Mesangial cell (primary cell): Measurements from ENCODE around the gene SH2D6. TPM values are rescaled to one million over a fixed set of nuclear protein-coding genes. Genes with fewer than 3 reads are reported as not detected.

Experiments used
- total RNA-seq: library from RNA; depleted of rRNA; stranded (reverse); fragments of >200 nt; gene quantifications from 2 replicates; pipeline ENCODE4 v1.2.3, GENCODE V29; 2015

The SH2D6 gene
- 0.38 TPM in 1 of 2 replicates, not detected in the other for total RNA-seq

GRCh38 chr2:85418132-85419008 lies at the start of gene SH2D6:
Gene SH2D6, plus strand, starts transcription at chr2:85418714. Its CDS starts 10,752 bp downstream, at chr2:85429466.

GRCh38 chr2:85409845-85410583 lies 8.5 kb upstream of the SH2D6 start, which contains the start of gene CAPG:
Gene CAPG, minus strand, starts transcription at chr2:85410366. Its CDS starts 8,221 bp downstream, at chr2:85402145.

Other genes with a start within 250 kb of the SH2D6 start
- gene TGOLN2, start 90.7 kb upstream of the SH2D6 start, total RNA-seq = 86.5 and 121 TPM in 2 replicates
- gene RETSAT, start 64.2 kb upstream of the SH2D6 start, total RNA-seq = 26.2 and 39.8 TPM in 2 replicates
- gene ELMOD3, start 63.9 kb upstream of the SH2D6 start, total RNA-seq = 8.7 and 13.0 TPM in 2 replicates
- 236 and 507 TPM in 2 replicates for gene CAPG, start 8.3 kb upstream of the SH2D6 start, total RNA-seq
- gene MAT2A, start 120.5 kb downstream of the SH2D6 start, total RNA-seq = 53.1 and 122 TPM in 2 replicates
- 34.5 and 37.0 TPM in 2 replicates for gene GGCX, start 142.8 kb downstream of the SH2D6 start, total RNA-seq
- 26.7 and 34.1 TPM in 2 replicates for gene VAMP8, start 158.9 kb downstream of the SH2D6 start, total RNA-seq
- gene VAMP5, start 165.7 kb downstream of the SH2D6 start, total RNA-seq = 43.7 and 52.6 TPM in 2 replicates
- gene RNF181, start 177.0 kb downstream of the SH2D6 start, total RNA-seq = 167 and 184 TPM in 2 replicates
- 12.2 and 30.4 TPM in 2 replicates for gene TMEM150A, start 184.0 kb downstream of the SH2D6 start, total RNA-seq
- 15.5 and 17.7 TPM in 2 replicates for gene C2orf68, start 193.4 kb downstream of the SH2D6 start, total RNA-seq
- gene USP39, start 197.5 kb downstream of the SH2D6 start, total RNA-seq = 39.0 and 82.9 TPM in 2 replicates
- gene SFTPB, start 249.5 kb downstream of the SH2D6 start, total RNA-seq = not detected in 2 replicates